Activated CD8-positive, alpha-beta memory T cell treated with anti-CD3 and anti-CD28 coated beads for 1 hour (primary cell): ENCODE measurements around the gene RNF145.
"Not testable (repeated sequence)": the region's sequence is repeated elsewhere in the genome, so short reads cannot be mapped to it uniquely, and the experiment has no call there.

Source experiments
- DNase-seq, 2 donors: peaks; one replicate each; pipeline ENCODE4 v3.0.0-alpha.2; 2020; ENCODE audit warnings: low read depth in 1 of 2; ENCODE audit errors: extremely low read depth in 1 of 2

RNF145 gene

GRCh38 chr5:159121061-159121460 is 88.3 kb downstream of the RNF145 start:
- DNase-seq = no peak

GRCh38 chr5:159120446-159120845 is 88.9 kb downstream of the RNF145 start:
- no peak for DNase-seq

DNA sequence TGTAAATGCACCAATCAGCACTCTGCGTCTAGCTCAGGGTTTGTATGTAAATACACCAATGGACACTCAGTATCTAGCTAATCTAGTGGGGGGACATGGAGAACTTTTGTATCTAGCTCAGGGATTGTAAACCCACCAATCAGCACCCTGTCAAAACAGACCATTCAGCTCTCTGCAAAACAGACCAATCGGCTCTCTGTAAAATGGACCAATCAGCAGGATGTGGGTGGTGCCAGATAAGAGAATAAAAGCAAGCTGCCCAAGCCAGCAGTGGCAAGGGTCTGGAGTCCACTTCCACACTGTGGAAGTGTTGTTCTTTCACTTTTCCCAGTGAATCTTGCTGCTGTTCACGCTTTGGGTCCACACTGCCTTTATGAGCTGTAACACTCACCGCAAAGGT is 89.5 kb downstream of the RNF145 start:
- DNase-seq = not testable (repeated sequence)

- not testable (repeated sequence) for DNase-seq
Measured at GRCh38 chr5:159118958-159119659, 90.2 kb downstream of the RNF145 start.

DNA sequence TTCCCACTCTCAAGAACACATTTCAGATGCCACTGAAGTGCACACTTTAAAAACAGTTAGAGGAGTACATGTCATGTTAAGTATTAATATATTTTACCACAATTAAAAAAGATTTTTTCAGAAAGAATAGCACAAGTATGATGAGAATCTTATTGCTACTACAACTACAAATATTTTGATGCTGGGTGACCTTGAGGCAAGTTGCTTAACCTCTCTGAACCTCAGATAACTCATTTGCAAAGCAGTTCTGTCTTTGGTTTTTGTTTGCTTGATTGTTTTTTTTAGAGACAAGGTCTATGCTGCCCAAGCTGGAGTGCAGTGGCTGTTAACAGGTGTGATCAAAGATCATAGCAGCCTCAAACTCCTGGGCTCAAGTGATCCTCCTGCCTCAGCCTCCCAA is 95.9 kb downstream of the RNF145 start:
- no peak for DNase-seq

DNA sequence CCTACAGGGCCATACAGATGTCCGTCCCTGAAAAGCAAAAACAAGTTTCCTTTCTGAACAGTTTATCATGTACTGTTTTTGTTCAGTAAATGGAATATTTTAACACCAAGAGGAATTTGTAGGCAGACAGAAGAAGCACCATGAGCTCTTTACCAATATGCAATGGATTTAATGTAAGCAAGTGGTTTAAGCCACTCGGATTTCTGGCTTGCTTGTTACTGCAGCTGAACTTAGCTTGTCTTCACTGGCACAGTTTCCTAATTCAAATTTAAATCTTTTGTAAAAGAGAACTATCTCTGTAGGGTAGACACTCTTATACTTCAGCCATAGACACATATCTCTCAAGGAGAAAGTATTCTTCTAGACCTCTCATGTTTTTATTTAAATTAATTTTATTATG is 96.9 kb downstream of the RNF145 start:
- no peak for DNase-seq
